CD4-positive, alpha-beta T cell treated with Interleukin-1 beta for 1 hour (primary cell): ENCODE results near the gene ATG101.
"Not testable (repeated sequence)": the region's sequence is repeated elsewhere in the genome, so short reads cannot be mapped to it uniquely, and the experiment has no call there.

ENCODE experiments used
- DNase-seq, 2 donors: peaks; one replicate each; pipeline ENCODE4 v3.0.0-alpha.2; 2020 to 2022

Gene ATG101

GRCh38 chr12:52080403-52081251 is 10.8 kb downstream of the ATG101 start:
- no peak for DNase-seq

- peak in 1 of 2 donors; percentile 78 for DNase-seq
Measured at GRCh38 chr12:52081263-52081733, 11.5 kb downstream of the ATG101 start.

DNA sequence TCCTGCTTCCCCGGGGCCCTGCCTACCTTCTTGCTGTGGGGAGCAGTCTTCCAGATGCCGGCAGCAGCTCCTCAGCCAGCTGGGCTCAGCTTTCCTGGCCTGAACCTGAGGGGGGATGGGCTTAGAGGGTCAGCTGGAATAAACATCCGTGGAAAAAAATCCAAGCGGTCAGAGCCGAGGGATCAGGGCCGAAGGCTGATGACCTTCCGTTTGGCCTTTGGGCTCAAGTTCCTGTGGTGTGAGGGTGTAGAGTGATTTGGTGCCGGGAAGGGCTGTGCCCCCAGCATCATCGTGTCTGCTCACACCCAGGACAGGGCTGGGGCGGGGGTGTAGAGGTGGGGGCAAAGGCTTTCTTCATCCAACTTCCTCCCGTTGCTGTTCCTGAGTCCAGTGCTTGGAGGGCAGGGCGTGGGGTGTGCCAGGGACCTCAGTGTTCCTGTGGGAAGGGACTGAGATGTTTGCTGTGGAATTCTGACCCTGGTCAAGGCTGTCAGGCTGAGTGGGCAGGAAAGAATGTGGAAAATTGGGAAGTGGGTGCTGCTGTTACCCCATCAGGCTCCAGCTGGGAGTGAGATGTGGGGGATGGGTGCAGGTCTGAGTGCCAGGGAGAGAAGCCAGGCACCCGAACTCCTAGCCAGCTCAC is 12.4 kb downstream of the ATG101 start:
- DNase-seq, result no peak

GRCh38 chr12:52082669-52082987 is 12.8 kb downstream of the ATG101 start:
- no peak for DNase-seq

DNA sequence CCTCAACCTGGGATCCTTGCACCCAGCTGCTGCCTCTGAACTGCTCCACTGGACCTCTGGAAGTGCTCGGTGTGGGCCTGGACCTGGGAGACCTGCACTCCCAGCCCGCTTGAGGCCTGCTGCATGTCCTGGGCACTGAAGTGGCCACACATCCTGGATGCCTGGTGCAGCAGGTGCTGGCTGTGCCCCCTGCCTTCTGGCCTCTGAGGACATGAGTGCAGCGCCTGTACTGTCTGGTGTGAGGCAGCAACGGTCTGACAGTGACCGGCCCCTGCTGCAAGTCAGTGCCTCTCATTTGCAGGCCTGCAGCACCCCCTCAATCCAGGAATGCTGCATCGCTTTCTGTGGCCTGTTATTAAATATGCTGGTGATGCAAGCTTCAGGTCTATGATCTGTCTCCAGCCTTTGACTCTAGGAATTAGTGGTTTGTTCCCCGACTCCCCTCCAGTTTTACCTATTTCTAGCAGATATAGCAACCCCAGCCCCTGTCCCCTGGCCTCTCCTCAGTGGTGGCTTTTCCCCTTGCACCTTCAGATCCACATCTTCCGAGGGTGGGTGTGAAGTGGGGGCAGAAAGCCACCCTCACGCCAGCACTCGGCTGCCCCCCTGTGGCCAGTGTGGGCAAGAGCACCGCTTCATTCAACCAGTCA is 13.3 kb downstream of the ATG101 start:
- peak; percentile 69 to 74 for DNase-seq

DNA sequence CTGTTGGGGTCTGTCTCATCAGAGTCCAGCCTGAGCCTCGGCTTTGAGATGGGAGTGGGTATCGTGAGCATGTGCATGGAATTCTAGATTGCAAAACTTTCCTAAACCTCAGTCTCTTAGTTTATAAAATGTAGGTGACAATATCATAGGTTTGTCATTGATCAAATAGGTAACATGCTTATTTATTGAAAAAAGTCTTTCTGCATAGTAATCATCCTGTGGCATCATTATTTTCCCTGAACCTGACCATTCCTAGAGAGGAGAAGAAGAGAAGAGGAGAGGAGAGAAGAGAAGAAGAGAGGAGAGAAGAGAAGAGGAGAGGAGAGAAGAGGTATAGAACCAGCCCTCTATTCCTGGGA is 13.8 kb downstream of the ATG101 start:
- DNase-seq, result no peak

DNA sequence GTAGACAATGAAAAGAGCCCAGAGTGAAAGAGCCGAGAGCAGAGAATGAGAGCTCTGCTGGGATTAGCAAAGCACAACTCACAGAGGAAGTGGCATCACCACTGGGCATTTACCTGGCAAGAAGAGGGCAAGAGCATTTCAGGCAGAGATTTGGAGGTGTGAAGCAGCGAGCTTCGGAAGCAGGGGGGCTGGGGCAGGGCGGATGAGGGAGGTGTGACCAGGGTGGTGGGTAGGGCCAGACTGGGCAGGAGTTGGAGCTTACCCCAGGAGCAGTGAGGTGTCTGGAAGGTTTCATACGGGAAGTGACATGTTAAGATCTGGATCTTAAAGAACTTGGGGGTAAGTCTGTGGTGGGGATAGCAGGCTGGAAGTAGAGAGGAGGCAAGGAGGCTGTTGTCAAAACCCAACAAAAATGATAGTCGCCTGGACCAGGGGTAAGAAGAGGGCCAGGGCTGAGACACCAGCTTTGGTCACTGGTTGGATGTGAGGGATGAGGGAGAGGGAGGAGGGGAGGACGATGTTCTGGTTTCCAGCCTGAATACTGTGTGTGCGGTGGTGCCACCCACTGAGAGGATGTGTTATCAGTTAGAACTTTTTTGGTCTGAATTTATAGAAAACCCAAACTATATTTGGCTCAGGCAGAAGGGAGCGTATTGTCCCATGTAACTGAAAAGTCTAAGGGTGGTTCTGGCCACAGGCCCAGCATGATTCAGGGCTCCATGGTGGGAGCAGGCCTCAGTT is 14.9 kb downstream of the ATG101 start:
- DNase-seq, result no peak

DNA sequence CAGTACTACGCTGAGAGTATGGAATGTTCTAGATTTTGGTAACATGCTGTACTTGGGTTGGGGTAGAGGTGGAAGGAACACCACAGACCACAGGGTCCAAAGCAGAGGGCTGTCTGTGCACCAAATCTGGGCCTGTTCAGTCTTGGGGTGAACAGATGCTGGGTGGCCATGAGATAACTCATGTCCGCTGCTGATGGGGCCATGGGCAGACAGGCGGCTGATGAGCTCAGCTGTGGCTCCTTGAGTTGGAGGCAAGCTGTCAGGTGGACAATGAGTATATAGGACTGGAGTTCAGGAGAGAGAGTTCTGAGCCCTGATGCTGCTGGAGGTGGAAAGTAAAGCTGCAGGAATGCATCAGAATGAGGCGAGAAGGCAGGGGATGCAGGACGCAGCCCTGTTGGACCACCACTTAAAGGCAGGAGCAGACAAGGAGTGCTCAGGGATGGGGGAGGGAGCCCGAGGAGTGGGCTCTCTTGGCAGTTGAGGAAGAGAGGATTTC is 16.0 kb downstream of the ATG101 start:
- no peak for DNase-seq

DNA sequence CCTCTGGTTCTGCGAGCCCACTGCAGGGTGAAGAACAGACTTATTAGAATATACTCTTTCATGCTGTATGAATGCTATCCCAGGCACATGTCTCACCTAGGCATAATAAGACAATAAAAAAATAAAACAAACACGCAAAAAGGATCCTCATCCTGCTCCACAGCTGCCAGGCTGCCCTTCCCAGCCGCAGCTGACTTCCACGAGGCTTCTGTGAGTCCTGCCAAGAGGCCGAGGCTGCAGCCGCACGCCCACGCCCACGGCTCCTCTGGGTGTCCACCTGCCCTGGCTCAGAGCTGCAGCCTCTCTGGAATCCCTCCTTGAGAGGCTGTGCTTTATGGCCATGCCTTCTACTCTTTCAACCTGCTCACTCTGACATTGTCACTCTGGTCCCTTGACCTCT is 16.6 kb downstream of the ATG101 start:
- no peak for DNase-seq

DNA sequence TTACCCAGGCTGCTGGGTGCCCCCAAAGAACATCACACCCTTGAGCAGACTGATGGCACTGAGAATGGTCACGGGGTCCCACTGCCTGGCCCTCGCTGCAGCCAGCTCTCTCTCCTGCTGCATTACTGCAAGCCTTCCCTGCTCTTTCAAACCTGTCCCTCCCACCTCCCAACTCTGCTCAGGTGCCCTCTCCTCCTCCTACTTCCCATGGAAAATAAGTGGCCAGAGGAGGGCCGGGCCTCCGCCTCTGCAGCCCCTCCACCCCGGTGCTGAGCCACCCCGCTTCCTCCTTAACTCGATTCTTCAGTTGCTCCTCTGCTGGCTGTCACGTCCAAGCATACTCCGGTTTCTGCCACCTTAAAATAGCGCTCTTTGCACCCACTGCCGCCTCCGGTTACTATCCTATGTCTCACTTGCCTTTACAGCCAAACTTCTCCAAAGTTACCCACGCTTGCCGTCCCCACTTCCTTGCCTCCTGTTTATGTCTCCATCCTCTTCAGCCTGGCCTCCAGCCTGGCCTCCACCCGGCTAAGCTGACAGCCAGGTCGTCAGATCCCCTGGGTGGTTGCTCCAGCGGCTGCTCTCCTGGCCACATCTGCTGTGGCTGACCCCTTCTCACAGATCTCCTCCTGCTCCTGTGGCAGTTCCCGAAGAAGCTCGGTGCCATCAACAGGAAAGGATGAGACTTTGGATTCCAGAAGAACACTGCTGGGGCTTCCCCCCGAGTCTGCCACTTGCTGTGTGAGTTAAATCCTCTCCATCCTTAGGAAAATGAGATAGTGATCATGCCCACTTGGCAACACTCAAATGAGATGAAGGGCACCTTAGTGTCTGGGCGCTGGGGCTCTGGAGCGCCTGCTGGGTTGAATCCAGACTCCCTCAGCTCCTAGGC is 17.4 kb downstream of the ATG101 start:
- no peak for DNase-seq

GRCh38 chr12:52087961-52088820 is 18.4 kb downstream of the ATG101 start:
- DNase-seq, result peak in 1 of 2 donors; percentile 40

DNA sequence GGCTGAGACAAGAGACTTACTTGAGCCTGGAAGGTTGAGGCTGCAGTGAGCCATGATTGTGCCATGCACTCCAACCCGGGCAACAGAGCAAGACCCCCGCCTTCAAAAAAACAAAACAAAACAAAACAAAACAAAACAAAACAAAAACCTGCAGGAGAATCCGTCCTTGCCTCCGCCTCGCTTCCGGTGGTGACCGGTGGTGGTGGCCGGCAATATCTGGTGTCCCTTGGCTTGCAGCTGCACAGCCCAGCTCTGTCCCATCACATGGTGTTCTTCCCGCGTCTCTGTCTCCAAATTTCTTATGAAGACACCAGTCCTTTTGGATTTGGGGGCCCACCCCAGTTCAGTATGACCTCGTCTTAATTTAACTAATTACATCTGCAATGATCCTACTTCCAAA is 19.7 kb downstream of the ATG101 start:
- DNase-seq, result no peak

- no peak for DNase-seq
Measured at GRCh38 chr12:52090291-52090690, 20.5 kb downstream of the ATG101 start.

- no peak for DNase-seq
Measured at GRCh38 chr12:52091061-52091460, 21.3 kb downstream of the ATG101 start.

GRCh38 chr12:52091869-52092268 is 22.1 kb downstream of the ATG101 start:
- no peak for DNase-seq

DNA sequence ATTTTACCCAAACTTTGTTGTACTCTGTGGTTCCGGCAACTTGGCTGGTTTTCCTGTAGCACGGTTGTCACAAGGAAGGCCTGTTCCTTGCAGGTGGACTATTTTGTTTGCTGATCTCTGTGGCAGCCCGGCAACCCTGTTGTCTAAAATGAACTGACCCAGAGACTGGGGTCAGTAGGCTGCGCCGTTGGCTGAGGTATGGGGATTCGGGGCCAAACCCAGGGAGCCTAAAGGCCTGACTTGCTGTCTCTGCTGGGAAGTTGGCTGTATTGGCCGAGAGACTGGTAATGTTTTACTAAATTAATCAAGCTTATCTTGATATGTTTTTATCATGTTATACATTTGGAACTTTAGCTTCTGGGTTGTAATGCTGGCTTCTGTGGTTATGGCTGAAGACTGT is 23.6 kb downstream of the ATG101 start:
- DNase-seq, result no peak

- no peak for DNase-seq
Measured at GRCh38 chr12:52096332-52097044, 26.7 kb downstream of the ATG101 start.

DNA sequence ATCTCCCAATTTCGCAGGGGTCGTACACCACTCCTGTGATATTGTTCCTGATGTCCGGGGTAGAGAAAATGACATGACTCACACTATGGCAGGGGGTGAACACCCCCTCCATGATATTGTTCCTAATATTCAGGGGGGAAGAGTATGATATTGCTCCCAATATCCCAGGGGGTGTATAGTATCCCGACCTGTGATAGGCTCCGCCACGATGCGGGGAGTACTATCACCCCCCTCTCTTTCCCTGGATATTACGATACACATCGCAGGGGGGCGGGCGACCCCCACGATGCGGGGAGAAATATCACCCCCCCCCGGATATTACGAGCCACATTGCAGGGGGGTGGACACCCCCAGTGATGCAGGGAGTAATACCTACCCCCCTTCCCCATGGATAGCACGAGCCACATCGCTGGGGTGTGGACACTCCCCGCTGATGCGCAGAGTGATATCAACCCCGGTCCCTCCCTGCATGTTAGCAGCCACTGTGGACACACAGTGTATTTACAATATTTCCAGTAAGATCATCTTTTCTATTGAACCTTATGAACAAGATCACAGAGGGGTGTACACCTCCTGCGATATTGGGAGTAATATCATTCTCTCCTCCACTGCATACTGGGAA is 27.4 kb downstream of the ATG101 start:
- no peak for DNase-seq

GRCh38 chr12:52104431-52105089 is 34.8 kb downstream of the ATG101 start:
- DNase-seq, result not testable (repeated sequence)
